ENCODE measurements around the gene L3MBTL2. TPM values are rescaled to one million over a fixed set of nuclear protein-coding genes. Genes with fewer than 3 reads are reported as not detected.

L3MBTL2 gene
- total RNA-seq, 1 experiment from 2014 or later = 51.5 TPM

DNA sequence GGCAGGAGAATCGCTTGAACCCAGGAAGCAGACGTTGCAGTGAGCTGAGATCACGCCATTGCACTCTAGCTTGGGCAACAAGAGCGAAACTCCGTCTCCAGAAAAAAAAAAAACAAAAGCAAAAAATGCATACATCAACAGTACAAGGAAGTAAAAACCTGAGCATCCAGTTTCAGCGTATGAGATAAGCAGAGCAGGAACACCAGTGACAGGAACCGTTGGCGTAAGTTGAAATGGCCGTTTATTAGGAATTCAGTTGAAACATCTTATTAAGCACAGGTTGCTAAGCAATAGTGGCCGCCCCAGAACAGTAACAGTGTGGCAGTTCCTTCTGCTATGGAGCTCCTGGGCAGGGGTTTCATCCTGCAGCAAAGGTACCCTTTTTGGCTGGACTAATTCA, 4.0 kb upstream of the L3MBTL2 start:
- in situ Hi-C loops (cut with HindIII; ENCODE audit: low pct_unique_long_range_greater_than_20kb, low sequenced_read_pairs) = no loop called here
- no peak for DNase-seq (ENCODE audit: low read depth)

DNA sequence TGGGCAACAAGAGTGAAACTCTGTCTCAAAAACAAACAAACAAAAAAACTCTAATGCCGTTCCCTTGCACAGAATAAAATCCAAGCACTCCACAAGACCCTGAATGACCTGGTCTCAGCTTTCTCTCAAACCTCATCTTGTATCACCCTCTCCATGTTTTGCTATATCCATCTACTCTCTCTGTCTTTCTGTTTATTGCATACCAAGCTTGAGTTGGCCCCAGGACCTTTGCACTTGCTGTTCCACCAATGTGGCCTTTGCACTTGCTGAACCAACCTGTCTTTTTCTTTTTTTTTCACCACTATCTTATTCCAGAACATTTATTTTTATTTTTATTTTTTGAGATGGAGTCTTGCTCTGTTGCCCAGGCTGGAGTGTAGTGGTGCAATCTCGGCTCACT, 2.0 kb upstream of the L3MBTL2 start:
- in situ Hi-C loops (cut with HindIII; ENCODE audit: low pct_unique_long_range_greater_than_20kb, low sequenced_read_pairs) = no loop called here
- DNase-seq (ENCODE audit: low read depth) = no peak

DNA sequence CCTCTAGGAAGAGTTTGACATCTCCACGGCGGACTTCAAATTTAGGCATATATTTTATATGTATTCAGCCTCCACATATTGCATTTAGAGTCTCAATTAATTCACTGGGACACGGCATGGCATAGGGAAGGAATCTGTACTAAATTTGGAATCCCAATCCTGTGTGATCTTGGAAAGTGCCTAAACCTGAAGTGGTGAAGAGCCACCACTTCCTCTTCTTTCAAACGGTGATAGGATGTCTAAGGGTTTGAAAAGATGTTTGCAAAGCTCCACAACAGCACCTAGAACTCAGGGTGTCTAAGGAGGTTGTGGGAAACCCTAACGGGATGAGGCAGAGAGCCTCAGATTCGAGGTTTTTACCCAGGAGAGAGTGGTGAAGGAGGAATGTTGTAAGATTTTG, 1.0 kb upstream of the L3MBTL2 start:
- DNase-seq (ENCODE audit: low read depth) = no peak
- in situ Hi-C loops (cut with HindIII; ENCODE audit: low pct_unique_long_range_greater_than_20kb, low sequenced_read_pairs) = no loop called here

DNA sequence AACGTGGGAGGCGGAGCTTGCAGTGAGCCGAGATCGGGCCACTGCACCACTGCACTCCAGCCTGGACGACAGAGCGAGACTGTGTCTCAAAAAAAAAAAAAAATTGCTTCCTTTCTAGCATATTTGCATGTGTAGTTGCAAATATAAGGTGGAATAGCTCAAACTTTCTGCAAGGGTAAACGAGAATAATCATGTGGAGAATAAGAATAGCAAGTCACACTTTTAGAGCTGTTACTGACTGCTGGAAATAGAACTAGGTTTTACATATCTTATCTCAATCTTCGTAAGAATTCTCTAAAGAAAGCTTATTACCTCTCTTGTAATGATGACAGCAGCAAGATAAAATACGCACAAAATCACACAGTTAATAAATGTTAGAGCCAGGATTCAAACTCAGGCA, 1.6 kb downstream of the L3MBTL2 start:
- in situ Hi-C loops (cut with HindIII; ENCODE audit: low pct_unique_long_range_greater_than_20kb, low sequenced_read_pairs) = no loop called here
- no peak for DNase-seq (ENCODE audit: low read depth)

DNA sequence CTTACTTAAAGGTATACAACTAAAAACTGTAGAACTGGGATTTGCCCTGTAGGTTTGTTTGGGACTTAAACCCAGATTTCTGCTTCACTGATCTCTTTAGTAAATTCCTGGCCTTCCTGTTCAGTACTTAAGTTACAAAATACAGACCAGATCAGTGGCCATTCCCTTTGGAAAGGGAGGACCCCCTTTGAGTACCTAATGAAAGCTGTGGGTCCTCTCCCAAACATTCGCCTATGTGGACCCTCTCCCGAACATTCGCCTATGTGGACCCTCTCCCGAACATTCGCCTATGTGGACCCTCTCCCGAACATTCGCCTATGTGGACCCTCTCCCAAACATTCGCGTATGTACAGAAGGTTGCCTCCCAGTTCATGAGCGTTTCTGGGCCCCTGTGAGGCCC, 10.3 kb downstream of the L3MBTL2 start:
- in situ Hi-C loops (cut with HindIII; ENCODE audit: low pct_unique_long_range_greater_than_20kb, low sequenced_read_pairs) = no loop called here
- DNase-seq (ENCODE audit: low read depth) = no peak

DNA sequence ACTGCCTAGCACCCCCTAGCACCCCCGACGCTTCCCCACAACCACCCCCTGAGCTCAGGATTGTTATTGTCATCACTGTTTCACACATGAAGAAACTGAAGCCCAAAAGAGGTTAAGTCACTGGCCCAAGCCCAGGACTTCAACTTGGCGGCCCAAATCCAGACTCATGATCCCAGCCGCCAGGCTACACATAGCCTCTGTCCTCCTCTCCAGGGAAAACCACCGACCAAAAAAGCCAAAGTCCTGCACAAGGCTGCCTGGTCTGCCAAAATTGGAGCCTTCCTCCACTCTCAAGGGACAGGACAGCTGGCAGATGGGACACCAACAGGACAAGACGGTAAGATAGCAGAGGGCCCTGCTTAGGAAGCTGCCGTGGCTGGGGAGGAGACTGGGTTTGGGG, 10.8 kb downstream of the L3MBTL2 start:
- in situ Hi-C loops (cut with HindIII; ENCODE audit: low pct_unique_long_range_greater_than_20kb, low sequenced_read_pairs) = no loop called here
- no peak for DNase-seq (ENCODE audit: low read depth)

DNA sequence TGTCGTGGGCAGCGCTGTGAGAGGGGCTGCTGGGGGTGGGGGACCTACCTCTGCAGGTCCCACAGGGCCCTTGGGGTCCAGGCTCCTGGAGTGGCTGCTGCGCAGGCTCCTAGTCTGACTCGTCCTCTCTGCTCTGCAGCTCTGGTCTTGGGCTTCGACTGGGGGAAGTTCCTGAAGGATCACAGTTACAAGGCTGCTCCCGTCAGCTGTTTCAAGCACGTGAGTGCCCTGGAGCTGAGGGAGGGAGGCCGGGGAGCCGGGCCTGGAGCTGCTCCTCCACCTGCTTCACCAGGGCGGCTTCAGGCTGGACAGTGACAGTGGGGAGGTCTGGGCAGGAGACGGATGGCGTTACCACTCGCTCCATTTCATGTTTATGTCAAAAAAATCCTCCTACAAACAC, 11.9 kb downstream of the L3MBTL2 start:
- in situ Hi-C loops (cut with HindIII; ENCODE audit: low pct_unique_long_range_greater_than_20kb, low sequenced_read_pairs) = no loop called here
- DNase-seq (ENCODE audit: low read depth) = no peak

DNA sequence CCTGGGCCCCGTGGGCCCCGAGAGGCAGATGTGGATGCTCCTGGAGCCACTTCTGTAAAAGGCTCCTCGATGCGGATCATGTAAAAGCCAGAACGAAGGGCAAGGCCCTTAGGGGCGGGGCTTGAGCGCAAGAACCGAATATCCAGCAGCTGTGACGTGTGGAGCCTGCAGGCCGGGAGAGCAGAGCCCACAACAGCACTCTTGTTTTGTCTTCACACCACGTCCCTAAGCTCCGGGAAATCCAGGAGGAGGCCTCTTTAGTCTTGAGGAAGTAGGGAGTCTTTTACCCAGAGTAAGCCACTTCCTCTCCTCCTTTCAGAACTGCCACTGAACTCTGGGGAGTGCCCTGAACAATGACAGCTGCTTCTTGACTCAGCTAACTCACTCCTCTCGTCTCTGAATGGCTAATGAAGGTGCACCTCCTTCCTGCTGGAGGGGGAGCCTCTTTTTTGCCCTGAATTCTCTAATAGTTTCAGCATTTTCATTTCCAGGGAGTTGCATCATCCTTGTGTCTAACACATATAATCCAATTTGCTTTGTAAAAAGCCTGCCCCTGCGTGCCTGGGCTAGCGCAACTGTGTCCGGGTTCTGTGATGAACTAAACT, 12.5 kb downstream of the L3MBTL2 start:
- peak; percentile 33 for DNase-seq (ENCODE audit: low read depth)

DNA sequence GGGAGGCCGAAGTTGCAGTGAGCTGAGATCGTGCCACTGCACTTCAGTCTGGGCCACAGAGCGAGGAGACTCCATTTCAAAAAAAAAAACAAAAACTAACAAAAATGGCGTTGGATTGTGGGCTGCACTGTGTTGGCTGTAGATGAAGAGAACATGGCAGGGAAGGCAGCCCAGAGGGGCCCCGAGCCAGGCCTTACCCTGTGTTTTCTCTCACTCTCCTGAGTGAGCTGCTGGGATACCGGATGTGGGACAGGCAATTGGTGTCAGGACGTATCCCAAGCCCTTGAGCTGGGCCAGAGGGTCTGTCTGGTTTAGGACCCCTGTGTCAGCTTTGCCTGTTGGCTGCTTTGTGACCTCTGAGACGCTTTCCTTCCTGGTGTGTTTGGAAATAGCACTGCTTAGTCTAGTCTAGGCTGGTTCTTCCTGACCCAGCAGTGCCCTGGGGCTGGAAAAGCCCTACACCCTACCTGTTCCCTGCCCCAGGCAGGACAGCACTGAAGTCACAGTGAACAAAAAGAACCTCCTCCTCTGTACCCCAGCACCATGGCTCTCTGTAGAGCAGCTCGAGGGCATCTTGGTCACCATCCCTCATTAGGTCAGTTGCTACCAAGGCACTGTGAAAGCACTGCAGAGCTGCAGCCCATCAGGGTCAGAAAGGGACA, 17.9 kb downstream of the L3MBTL2 start:
- DNase-seq (ENCODE audit: low read depth) = no peak
- in situ Hi-C loops (cut with HindIII; ENCODE audit: low pct_unique_long_range_greater_than_20kb, low sequenced_read_pairs) = no loop called here

More for the DNA sequence above, 12.5 kb downstream of the L3MBTL2 start:
- in situ Hi-C loops (cut with HindIII; ENCODE audit: low pct_unique_long_range_greater_than_20kb, low sequenced_read_pairs) = no loop called here

DNA sequence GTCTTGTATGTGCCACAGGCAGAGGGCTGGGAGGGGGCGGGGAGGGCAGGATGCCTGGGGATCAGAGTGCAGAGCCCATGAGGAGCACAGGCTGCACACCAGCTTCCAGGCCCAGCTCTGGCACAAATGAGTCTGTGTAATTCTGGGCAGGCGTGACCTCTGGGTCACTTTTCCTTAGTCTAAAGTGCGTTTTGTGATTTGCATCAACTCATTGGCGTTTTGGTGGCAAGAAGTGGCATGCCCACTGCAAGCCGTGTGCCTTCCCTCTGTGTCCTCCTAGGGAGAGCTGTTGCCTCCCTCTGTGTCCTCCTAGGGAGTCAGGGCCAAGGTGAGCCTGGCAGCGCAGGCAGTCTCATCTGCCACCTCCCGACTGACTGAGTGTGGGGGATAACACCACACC, 18.4 kb downstream of the L3MBTL2 start:
- in situ Hi-C loops (cut with HindIII; ENCODE audit: low pct_unique_long_range_greater_than_20kb, low sequenced_read_pairs) = no loop called here
- DNase-seq (ENCODE audit: low read depth) = no peak

DNA sequence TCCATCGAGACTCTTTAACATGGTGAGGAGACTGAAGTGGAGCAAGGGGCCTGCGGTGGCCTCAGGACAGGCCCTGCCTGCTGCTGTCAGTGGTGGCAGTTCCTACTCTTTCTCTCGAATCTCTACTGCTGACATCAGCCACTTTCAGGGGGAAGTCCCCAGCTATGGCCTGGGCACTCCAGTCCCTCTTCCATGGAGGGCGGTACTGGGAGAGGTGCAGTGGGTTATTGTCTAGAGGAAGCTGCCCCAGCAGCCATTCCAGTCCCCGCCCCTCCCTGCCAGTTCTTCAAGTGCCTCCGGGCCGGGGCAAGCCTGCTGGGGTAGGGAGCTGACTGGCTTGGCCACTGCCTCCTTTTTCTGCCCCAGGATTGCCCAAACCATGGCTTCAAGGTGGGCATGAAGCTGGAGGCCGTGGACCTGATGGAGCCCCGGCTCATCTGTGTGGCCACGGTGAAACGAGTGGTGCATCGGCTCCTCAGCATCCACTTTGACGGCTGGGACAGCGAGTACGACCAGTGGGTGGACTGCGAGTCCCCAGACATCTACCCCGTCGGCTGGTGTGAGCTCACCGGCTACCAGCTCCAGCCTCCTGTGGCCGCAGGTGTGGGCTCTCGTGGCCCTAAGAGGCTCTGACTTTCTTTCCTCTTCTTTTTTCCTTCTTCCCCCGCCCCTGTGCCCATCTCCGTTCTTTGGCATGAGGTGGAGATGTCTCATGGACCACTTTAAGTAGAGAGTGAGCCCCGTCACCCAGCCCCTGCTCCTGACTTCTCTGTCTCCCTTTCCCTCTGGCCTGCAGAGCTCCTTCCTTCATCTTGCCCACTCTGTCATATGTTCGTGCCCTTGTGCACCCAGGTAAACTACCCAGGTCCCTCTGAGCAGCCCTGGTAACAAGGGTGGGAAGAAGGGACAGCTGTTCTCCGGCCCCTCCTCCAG, 21.9 kb downstream of the L3MBTL2 start:
- no peak for DNase-seq (ENCODE audit: low read depth)
- in situ Hi-C loops (cut with HindIII; ENCODE audit: low pct_unique_long_range_greater_than_20kb, low sequenced_read_pairs) = no loop called here

DNA sequence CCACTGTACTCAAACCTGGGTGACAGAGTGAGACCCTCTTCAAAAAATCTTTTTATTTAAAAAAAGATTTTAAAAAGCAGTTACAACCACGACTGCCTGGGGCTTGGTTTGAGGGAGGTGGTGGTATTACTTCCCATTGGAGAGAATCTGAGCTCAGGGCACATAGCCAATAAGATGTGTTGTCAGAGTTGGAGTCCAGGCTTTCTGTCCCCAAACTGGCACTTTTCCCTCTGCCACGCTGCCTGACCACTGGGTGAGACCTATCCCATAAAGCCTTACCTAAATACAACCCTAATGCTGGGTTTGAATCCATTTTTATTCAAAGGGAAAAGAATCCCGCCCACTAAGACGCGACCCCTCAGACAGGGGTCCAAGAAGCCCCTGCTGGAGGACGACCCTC, 24.1 kb downstream of the L3MBTL2 start:
- no peak for DNase-seq (ENCODE audit: low read depth)
- in situ Hi-C loops (cut with HindIII; ENCODE audit: low pct_unique_long_range_greater_than_20kb, low sequenced_read_pairs) = no loop called here

DNA sequence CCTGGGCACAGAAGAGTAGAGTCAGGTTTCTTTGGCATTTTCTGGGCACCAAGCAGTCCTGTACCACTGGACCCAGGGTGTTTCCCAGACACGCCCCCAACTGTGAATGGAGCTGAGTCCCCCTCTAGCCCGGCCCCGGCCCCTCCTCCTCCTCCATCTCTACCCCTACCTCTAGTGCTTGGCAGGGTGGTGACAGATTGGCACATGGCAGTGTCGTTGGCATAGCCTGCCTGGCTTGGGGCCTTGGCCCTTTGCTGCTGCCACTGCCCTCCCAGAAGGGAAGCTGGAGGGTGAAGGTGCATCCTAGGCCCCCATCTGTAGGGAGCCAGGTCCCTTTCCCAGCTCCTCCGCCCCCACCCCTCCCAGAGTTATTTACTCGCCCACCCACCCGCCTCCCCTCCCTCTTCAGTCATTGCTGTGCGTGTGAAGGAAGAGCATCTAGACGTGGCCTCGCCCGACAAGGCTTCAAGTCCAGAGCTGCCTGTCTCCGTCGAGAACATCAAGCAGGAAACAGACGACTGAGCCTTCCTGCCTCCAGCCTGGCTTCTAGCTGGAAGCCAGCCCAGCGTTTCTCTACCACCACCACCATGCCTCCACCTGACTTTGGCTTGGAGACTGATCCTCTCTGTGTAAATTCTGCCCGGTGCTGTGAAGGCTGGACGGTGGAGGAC, 24.8 kb downstream of the L3MBTL2 start:
- DNase-seq (ENCODE audit: low read depth) = no peak
- in situ Hi-C loops (cut with HindIII; ENCODE audit: low pct_unique_long_range_greater_than_20kb, low sequenced_read_pairs) = no loop called here

DNA sequence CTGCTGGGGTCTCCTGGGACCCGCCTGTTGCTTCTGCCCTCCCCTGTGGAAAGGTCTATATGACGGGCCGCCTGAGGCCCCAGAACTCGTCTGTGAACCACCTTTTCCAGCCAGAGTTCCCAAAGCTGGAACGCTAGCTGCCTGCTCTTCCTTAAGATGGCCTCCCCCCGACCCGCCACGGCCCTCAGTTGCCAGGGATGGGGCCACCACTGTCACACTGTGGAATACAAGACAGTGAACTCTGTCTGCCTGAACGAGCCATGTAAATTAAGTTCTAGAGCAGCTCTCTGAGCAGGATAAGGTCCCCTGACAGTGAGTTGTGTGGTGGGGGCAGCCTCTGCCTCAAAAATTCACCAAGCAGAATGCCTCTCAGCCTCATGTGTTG, 25.3 kb downstream of the L3MBTL2 start:
- in situ Hi-C loops (cut with HindIII; ENCODE audit: low pct_unique_long_range_greater_than_20kb, low sequenced_read_pairs) = no loop called here

DNA sequence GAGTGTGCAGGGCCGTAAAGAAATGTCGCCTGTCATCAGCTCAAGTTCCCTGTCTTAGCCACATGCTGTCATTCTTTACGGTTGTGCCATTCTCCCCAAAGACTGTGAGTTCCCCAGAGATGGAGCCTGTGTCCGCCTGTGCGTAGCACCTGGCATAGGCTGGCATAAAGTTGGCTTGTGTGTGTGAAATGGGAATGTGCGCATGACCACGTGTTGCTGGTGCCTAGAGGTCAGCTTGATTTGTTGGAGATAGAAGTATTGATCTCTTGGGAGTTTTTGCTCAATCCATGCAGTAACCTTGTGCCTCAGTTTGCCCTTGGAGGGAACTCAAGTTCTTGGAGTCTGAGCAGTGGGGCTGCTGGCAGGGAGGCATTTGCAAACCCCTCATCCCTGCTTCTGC, 26.3 kb downstream of the L3MBTL2 start:
- in situ Hi-C loops (cut with HindIII; ENCODE audit: low pct_unique_long_range_greater_than_20kb, low sequenced_read_pairs) = no loop called here
- no peak for DNase-seq (ENCODE audit: low read depth)

More for the DNA sequence above, 25.3 kb downstream of the L3MBTL2 start:
- no peak for DNase-seq (ENCODE audit: low read depth)

DNA sequence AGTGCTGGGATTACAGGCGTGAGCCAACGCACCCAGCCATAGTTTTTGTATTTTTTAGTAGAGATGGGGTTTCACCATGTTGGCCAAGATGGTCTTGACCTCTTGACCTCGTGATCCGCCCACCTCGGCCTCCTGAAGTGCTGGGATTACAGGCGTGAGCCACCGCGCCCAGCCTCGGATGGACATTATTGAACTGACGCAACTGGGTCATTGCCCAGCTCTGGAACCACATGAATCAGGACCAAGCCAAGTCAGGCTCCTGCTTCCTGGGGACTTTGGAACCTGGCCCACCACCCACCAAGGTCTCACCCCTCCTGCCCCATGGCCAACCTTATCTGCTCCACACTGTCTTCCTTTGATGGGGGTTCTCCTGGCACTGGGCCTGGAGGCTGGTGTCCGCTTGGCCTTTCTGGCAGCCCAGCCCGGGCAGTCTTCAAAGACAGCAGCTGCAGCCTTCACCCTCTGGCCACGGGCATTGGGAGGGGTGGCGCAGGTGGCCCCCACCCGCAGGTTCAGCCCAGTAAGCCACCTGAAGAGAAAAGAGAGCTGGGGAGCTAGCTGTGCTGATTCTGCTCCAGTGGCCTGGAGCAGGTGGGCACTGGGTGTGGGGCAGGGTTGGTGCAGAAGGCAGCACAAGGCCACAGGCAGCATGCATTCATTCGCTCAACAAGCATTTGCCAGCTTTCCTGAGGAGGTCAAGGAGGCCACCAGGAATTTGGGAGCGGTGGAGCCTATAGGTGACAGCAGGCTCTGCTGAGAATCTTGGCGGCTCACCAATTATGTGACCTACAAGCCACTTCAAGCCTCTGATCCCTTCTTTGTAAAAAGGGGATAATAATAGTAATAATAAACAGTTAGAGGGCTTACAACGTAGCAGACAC, 29.9 kb downstream of the L3MBTL2 start:
- in situ Hi-C loops (cut with HindIII; ENCODE audit: low pct_unique_long_range_greater_than_20kb, low sequenced_read_pairs) = no loop called here
- DNase-seq (ENCODE audit: low read depth) = no peak

DNA sequence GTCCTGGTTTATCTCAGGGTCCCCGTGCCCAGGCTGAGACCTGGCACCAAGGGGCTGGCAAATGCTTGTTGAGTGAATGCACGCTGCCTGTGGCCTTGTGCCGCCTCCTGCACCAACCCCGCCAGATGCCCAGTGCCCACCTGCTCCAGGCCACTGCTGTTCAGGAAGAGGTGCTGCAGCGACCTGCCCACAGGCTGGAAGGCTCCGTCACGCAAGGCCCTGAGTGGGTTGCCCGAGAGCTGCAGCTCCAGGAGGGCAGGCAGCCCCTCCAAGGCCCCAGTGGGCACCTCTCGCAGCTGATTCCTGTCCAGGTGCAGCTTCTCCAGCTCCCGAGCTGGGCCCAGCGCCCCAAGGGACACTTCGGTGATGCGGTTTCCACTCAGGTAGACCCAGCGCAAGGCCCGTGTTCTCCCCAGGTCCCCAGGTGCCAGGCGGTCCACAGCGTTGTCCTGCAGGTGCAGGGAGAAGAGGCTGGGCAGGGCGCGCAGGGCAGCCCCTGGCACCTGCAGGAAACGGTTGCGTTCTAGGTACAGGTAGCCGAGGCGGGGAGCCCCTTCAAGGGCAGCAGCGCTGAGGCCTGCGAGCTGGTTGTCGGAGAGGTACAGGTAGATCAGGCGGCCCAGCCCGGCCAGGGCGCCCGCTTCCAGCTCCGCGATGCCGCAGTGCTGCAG, 32.1 kb downstream of the L3MBTL2 start:
- in situ Hi-C loops (cut with HindIII; ENCODE audit: low pct_unique_long_range_greater_than_20kb, low sequenced_read_pairs) = no loop called here
- no peak for DNase-seq (ENCODE audit: low read depth)

All from Caki2 (cell line).